NT2/D1 (cell line): Measurements from ENCODE around the gene MATK.

ENCODE experiments used
- SUZ12 ChIP-seq: IDR thresholded peaks from 2 replicates; pipeline ENCODE4 v1.6.1; 2011; ENCODE audit not compliant: insufficient read length, insufficient read depth; ENCODE audit errors: extremely low read depth
- ZNF274 ChIP-seq: IDR thresholded peaks from 2 replicates; pipeline ENCODE4 v1.6.1; 2011; ENCODE audit warnings: mild to moderate bottlenecking, low read depth, low read length

DNA sequence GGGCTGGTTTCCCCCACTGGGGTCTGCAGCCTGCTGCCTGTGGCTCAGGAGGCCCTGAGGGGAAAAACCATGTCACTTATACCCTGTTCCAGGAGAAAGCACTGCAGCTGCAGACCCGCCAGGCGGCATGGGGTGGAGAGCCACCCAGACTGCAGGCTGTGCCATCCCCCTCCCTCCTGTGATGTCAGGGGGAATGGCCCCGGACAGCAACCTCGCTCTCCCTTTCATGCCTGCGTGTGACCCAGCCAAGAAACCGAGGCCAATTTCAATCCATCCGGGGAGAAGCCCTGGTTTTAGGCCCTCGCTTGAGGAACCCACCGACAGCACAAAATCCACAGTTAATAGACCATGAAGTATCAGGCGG lies 37.2 kb upstream of the MATK start:
- TF ChIP-seq ZNF274 (no peak), SUZ12 (no peak)
